Fibroblast of lung (primary cell): ENCODE data around the gene FGF1. TPM values are rescaled to one million over a fixed set of nuclear protein-coding genes. Genes with fewer than 3 reads are reported as not detected.
A peak's percentile ranks its signal among the peaks of the same experiment; 100 is the strongest.

Experiments used
- DNase-seq, 2 donors: peaks; one replicate each; pipeline versions ENCODE4 v3.0.0 to v3.0.0-alpha.2; 2010; ENCODE audit warnings: low read depth in 2 of 2
- H2AFZ ChIP-seq: 2 replicates; pipeline ENCODE4 v1.5.1; 2012; ENCODE audit warnings: low read length, control low read depth, inconsistent platforms
- H3K27ac ChIP-seq: 2 replicates; pipeline ENCODE4 v1.5.1; 2011; ENCODE audit warnings: low read length, control low read depth; ENCODE audit not compliant: insufficient read depth
- H3K27me3 ChIP-seq: 2 replicates; pipeline ENCODE4 v1.5.1; 2011; ENCODE audit warnings: mild to moderate bottlenecking, low read length; ENCODE audit not compliant: control insufficient read depth, insufficient read depth
- H3K36me3 ChIP-seq: 2 replicates; pipeline ENCODE4 v1.5.1; 2011; ENCODE audit warnings: low read length; ENCODE audit not compliant: control insufficient read depth, insufficient read depth
- H3K4me1 ChIP-seq: 2 replicates; pipeline ENCODE4 v1.5.1; 2011; ENCODE audit warnings: low read length; ENCODE audit not compliant: control insufficient read depth, insufficient read depth; ENCODE audit errors: extremely low read depth
- H3K4me2 ChIP-seq: 2 replicates; pipeline ENCODE4 v1.5.1; 2011; ENCODE audit warnings: low read length, control low read depth; ENCODE audit not compliant: insufficient read depth; ENCODE audit errors: extremely low read depth
- H3K4me3 ChIP-seq, 4 experiments: fragments of 200-600 bp in 1 of 4; sonication (generic) in 1 of 4; replicated peaks in 1 of 4; 2 replicates each; pipeline ENCODE4 v1.5.1; 2011 to 2016; ENCODE audit warnings: low read length in 4 of 4, low read depth in 3 of 4, mild to moderate bottlenecking in 3 of 4, control low read depth in 2 of 4, inconsistent platforms in 1 of 4, mixed read lengths in 1 of 4; ENCODE audit not compliant: insufficient read depth in 1 of 4; ENCODE audit errors: control extremely low read depth in 1 of 4
- H3K79me2 ChIP-seq: 2 replicates; pipeline ENCODE4 v1.5.1; 2012; ENCODE audit warnings: mild to moderate bottlenecking, low read length, inconsistent platforms; ENCODE audit not compliant: control insufficient read depth, insufficient read depth
- H3K9ac ChIP-seq: 2 replicates; pipeline ENCODE4 v1.5.1; 2011; ENCODE audit warnings: mild to moderate bottlenecking, low read length, control low read depth; ENCODE audit not compliant: insufficient read depth
- H3K9me3 ChIP-seq: 2 replicates; pipeline ENCODE4 v1.5.1; 2012; ENCODE audit warnings: low read depth, low read length; ENCODE audit not compliant: control insufficient read depth, insufficient read depth
- H4K20me1 ChIP-seq: 2 replicates; pipeline ENCODE4 v1.5.1; 2011; ENCODE audit warnings: low read length; ENCODE audit not compliant: control insufficient read depth, insufficient read depth; ENCODE audit errors: extremely low read depth
- EZH2 ChIP-seq: IDR thresholded peaks from 2 replicates; pipeline ENCODE4 v1.5.1; 2012; ENCODE audit warnings: low read length, control low read depth, mild to moderate bottlenecking; ENCODE audit errors: missing control alignments
- polyA plus RNA-seq, 2 donors: library from polyadenylated mRNA; depleted of rRNA in 1 of 2; stranded (reverse) in 1 of 2; unstranded in 1 of 2; fragments of >200 nt; gene quantifications; 2 replicates each; pipeline ENCODE4 v1.2.1, GENCODE V29; 2011 to 2012; ENCODE audit warnings: missing spikeins in 1 of 2
- total RNA-seq: library from RNA; depleted of rRNA; stranded (reverse); fragments of >200 nt; gene quantifications from 2 replicates; pipeline ENCODE4 v1.2.1, GENCODE V29; 2014
- TF ChIP-seq, protein P1 (sequence below), 2 donors: IDR thresholded peaks in 1 of 2; conservative IDR thresholded peaks in 1 of 2; 1 replicate in 1 of 2; 2 replicates in 1 of 2; pipeline ENCODE4 v1.5.1; 2011 to 2012; ENCODE audit warnings: low read length in 2 of 2, control low read depth in 1 of 2, inconsistent platforms in 1 of 2, low read depth in 1 of 2, mild to moderate bottlenecking in 1 of 2

The FGF1 gene
- total and polyA plus RNA-seq, 2 donors (not counting 1 experiment from before 2014, with no cell fraction given): 3.5 to 17.7 TPM

DNA sequence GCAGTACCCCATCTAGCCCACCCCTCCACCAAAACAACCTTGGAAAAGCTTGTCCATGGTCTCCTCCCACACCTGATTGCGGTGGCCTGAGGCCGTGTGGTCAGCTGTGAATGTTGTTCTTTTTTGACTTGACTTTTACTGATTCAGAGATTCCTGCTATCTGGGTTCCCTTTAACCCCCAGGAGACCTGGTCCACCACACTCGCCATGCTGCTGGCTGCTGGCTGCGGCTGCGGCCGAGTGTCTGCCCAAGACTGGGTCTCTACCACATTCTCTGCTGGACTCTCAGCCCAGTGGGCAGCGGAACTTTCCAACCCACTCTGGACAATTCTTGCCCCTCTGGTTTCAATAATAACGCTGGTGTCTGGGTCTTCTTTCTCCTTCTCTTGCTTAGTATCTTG, 28.4 kb downstream of the FGF1 start:
- no peak for DNase-seq
- H3K79me2 ChIP-seq: no peaks in the 10 kb centered on the region
- no peaks in the 10 kb centered on the region for H3K36me3 ChIP-seq
- H3K9ac ChIP-seq: no peak overlapping the region
- H2AFZ ChIP-seq: no peak overlapping the region
- no peaks in the 10 kb centered on the region for H4K20me1 ChIP-seq
- no peak overlapping the region for H3K4me2 ChIP-seq
- no peak overlapping the region for H3K27ac ChIP-seq
- H3K27me3 ChIP-seq: no peaks in the 10 kb centered on the region
- H3K4me3 ChIP-seq: no peak overlapping the region
- no peaks in the 10 kb centered on the region for H3K9me3 ChIP-seq
- TF ChIP-seq, protein P1, sequence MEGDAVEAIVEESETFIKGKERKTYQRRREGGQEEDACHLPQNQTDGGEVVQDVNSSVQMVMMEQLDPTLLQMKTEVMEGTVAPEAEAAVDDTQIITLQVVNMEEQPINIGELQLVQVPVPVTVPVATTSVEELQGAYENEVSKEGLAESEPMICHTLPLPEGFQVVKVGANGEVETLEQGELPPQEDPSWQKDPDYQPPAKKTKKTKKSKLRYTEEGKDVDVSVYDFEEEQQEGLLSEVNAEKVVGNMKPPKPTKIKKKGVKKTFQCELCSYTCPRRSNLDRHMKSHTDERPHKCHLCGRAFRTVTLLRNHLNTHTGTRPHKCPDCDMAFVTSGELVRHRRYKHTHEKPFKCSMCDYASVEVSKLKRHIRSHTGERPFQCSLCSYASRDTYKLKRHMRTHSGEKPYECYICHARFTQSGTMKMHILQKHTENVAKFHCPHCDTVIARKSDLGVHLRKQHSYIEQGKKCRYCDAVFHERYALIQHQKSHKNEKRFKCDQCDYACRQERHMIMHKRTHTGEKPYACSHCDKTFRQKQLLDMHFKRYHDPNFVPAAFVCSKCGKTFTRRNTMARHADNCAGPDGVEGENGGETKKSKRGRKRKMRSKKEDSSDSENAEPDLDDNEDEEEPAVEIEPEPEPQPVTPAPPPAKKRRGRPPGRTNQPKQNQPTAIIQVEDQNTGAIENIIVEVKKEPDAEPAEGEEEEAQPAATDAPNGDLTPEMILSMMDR (conservative IDR thresholded peaks at IDR 0.05 in 1 of 2, IDR thresholded peaks at IDR 0.05 in 1 of 2; ENCODE audit: low read depth in 1 of 2, low read length in 2 of 2): no peak
- no peak for TF ChIP-seq EZH2
- peaks cover 3% of the 10 kb centered on the region for H3K4me1 ChIP-seq

DNA sequence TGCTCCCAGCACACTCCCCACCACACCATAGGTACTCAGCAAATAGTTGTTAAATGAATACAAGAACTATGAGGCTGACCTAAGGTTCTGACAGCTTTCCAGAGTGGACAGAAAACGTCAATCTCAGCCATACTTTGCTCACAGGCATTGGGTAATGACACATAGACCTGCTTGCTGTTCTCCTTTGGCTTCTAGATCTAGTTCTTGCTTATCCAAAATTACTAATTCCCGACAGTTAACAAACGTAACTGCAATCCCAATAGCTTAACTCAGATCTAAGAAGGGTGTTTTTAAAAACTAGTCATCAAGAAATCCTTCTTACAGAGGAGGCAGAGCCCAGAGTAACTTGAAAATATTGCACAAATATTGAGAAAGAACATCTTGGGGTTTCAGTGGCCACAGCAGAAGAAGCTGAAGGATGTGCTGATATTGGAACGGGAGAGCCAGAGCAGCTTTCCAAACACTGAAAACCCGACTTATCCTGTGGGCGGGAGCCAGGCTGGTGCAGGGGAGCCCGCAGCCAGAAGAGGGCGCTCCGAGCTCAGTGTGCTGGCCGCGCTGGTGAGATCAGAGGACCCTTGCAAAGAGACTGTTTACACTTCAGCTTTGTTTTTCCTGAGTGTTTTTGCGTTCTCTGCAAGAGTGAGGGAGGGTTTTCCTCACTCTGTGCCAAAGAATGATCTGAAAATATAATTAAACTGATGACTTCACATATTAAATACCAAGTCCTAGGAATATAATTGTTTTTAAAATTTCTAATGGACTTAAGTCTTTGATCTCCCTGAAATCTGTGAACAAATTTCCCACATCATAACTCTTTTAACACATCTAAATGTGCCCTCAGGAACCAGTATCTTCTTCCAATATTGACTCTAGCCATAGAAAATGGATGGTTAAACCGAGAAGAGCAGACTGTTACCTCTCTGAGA, 30.3 kb downstream of the FGF1 start:
- Histone ChIP-seq H3K9me3 (no peaks in the 10 kb centered on the region), H4K20me1 (no peaks in the 10 kb centered on the region), H3K4me1 (peaks cover 3% of the 10 kb centered on the region), H3K27me3 (no peaks in the 10 kb centered on the region), H3K79me2 (no peaks in the 10 kb centered on the region), H2AFZ (peak overlapping the region; percentile 48), H3K36me3 (no peaks in the 10 kb centered on the region), H3K4me3 (no peak overlapping the region), H3K4me2 (no peak overlapping the region), H3K27ac (no peak overlapping the region), H3K9ac (no peak overlapping the region)
- DNase-seq: peak; percentile 56 to 84
- no peak for TF ChIP-seq EZH2
- TF ChIP-seq, protein P1 (conservative IDR thresholded peaks at IDR 0.05 in 1 of 2, IDR thresholded peaks at IDR 0.05 in 1 of 2; ENCODE audit: low read depth in 1 of 2, low read length in 2 of 2): peak; percentile 94 to 99

DNA sequence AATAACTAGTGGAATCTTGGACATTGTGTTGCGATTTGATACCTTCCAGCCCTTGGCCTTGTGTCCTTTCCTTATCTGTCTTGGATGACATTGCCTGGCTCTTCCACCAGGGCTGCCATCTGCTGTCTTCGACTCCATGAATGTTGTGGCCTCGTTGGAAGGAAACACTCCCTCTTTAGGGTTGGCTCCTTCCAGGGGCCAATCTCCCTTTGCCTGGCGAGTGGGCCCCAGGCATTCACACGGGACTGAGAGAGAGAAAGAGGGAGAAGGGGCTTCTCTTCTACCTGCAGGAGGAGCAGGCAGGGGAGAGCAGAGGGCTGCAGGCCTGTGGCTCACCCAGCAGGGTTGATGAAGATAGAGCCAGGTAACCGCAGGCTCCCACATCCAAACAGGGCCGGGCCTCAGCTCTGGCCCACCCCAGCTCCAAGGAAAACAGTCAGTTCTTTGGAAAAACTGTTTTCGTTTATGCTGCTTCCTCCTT, 31.3 kb downstream of the FGF1 start:
- Histone ChIP-seq H2AFZ (no peak overlapping the region), H3K9ac (no peak overlapping the region), H3K4me1 (peaks cover 3% of the 10 kb centered on the region), H3K79me2 (no peaks in the 10 kb centered on the region), H3K4me3 (no peak overlapping the region), H4K20me1 (no peaks in the 10 kb centered on the region), H3K27ac (no peak overlapping the region), H3K4me2 (no peak overlapping the region), H3K36me3 (no peaks in the 10 kb centered on the region), H3K9me3 (no peaks in the 10 kb centered on the region), H3K27me3 (no peaks in the 10 kb centered on the region)
- no peak for TF ChIP-seq EZH2
- TF ChIP-seq, protein P1 (conservative IDR thresholded peaks at IDR 0.05 in 1 of 2, IDR thresholded peaks at IDR 0.05 in 1 of 2; ENCODE audit: low read depth in 1 of 2, low read length in 2 of 2): peak in 1 of 2 donors; percentile 12
- no peak for DNase-seq
